IMR-90 (cell line): Measurements from ENCODE around the gene GALNT7. TPM values are rescaled to one million over a fixed set of nuclear protein-coding genes. Genes with fewer than 3 reads are reported as not detected.

ENCODE experiments used
- ATAC-seq: fragments of 200-7000 bp; cut with Tn5 transposase; 2 replicates; pipeline ENCODE4 v1.9.1; 2020; ENCODE audit warnings: low read depth, mild to moderate bottlenecking, moderate library complexity
- BruUV-seq: library from RNA; stranded (reverse); fragments of 400-500 nt; replicated peaks from 2 replicates; lab custom pipeline; 2021; lab: Mats Ljungman, UMichigan
- CTCF ChIA-PET: fragments of 300-600 bp; formaldehyde crosslinking; extraction: SDS; loops from one replicate; lab custom pipeline; 2021; ENCODE audit warnings: antibody characterized with exemption; lab: Yijun Ruan, JAX
- POLR2A ChIA-PET: fragments of 300-600 bp; sonication (Branson Sonifier 250); formaldehyde crosslinking; loops from one replicate; lab custom pipeline; 2022; ENCODE audit warnings: antibody characterized with exemption; ENCODE audit not compliant: unreplicated experiment; lab: Charles Lee
- DNase-seq: peaks from one replicate; pipeline ENCODE4 v3.0.0; 2013
- H2AFZ ChIP-seq: replicated peaks from 2 replicates; pipeline ENCODE3; 2013; ENCODE audit warnings: low read length, mild to moderate bottlenecking; ENCODE audit not compliant: poor library complexity
- H2AK5ac ChIP-seq: 2 replicates; pipeline ENCODE4 v1.6.1; 2013; ENCODE audit warnings: low read depth, low read length, inconsistent platforms
- H2AK9ac ChIP-seq: replicated peaks from 2 replicates; pipeline ENCODE3; 2013; ENCODE audit warnings: mild to moderate bottlenecking, low read depth, low read length, moderate library complexity; ENCODE audit not compliant: poor library complexity
- H2BK120ac ChIP-seq: 2 replicates; pipeline ENCODE4 v1.6.1; 2013; ENCODE audit warnings: low read depth, low read length, inconsistent platforms
- H2BK15ac ChIP-seq: 3 replicates; pipeline ENCODE4 v1.6.1; 2013; ENCODE audit warnings: low read depth, low read length, inconsistent platforms
- H2BK20ac ChIP-seq: 2 replicates; pipeline ENCODE4 v1.6.1; 2013; ENCODE audit warnings: low read depth, mild to moderate bottlenecking, inconsistent platforms, low read length, moderate library complexity
- H2BK5ac ChIP-seq: 2 replicates; pipeline ENCODE4 v1.6.1; 2013; ENCODE audit warnings: mild to moderate bottlenecking, low read depth, low read length, inconsistent platforms; ENCODE audit not compliant: poor library complexity, severe bottlenecking
- H3K14ac ChIP-seq: replicated peaks from 2 replicates; pipeline ENCODE4 v1.6.1; 2013; ENCODE audit warnings: low read depth, low read length, inconsistent platforms
- H3K18ac ChIP-seq: 2 replicates; pipeline ENCODE4 v1.6.1; 2013; ENCODE audit warnings: low read depth, low read length, control low read depth
- H3K23ac ChIP-seq: 2 replicates; pipeline ENCODE4 v1.6.1; 2013; ENCODE audit warnings: low read depth, low read length, inconsistent platforms
- H3K27ac ChIP-seq: 2 replicates; pipeline ENCODE4 v1.5.1; 2013; ENCODE audit warnings: mild to moderate bottlenecking, control low read depth, low read length; ENCODE audit not compliant: insufficient read depth
- H3K27me3 ChIP-seq: 2 replicates; pipeline ENCODE4 v1.6.1; 2013; ENCODE audit warnings: low read length; ENCODE audit not compliant: control insufficient read depth, insufficient read depth
- H3K36me3 ChIP-seq: 2 replicates; pipeline ENCODE4 v1.6.1; 2013; ENCODE audit warnings: low read length, mixed read lengths; ENCODE audit not compliant: control insufficient read depth, insufficient read depth
- H3K4ac ChIP-seq: 2 replicates; pipeline ENCODE4 v1.6.1; 2013; ENCODE audit warnings: low read depth, low read length, inconsistent platforms
- H3K4me1 ChIP-seq: 2 replicates; pipeline ENCODE4 v1.6.1; 2013; ENCODE audit warnings: low read length, mixed read lengths; ENCODE audit not compliant: control insufficient read depth, insufficient read depth
- H3K4me2 ChIP-seq: 2 replicates; pipeline ENCODE4 v1.6.1; 2013; ENCODE audit warnings: low read depth, mild to moderate bottlenecking, control low read depth, low read length, moderate library complexity
- H3K4me3 ChIP-seq: 2 replicates; pipeline ENCODE4 v1.5.1; 2013; ENCODE audit warnings: low read depth, mild to moderate bottlenecking, control low read depth, low read length, moderate library complexity; ENCODE audit not compliant: insufficient read depth
- H3K56ac ChIP-seq: 2 replicates; pipeline ENCODE4 v1.6.1; 2013; ENCODE audit warnings: low read length, inconsistent platforms; ENCODE audit not compliant: insufficient read depth; ENCODE audit errors: extremely low read depth
- H3K79me1 ChIP-seq, 2 experiments: 2 replicates each; pipeline ENCODE4 v1.6.1; 2013; ENCODE audit warnings: low read length in 2 of 2, inconsistent platforms in 1 of 2, low read depth in 1 of 2
- H3K9ac ChIP-seq: 2 replicates; pipeline ENCODE4 v1.6.1; 2013; ENCODE audit warnings: low read depth, low read length, control low read depth
- H3K9me1 ChIP-seq: 2 replicates; pipeline ENCODE4 v1.6.1; 2013; ENCODE audit warnings: low read length, inconsistent platforms; ENCODE audit not compliant: insufficient read depth
- H3K9me3 ChIP-seq: 2 replicates; pipeline ENCODE4 v1.6.1; 2013; ENCODE audit warnings: low read length; ENCODE audit not compliant: control insufficient read depth, insufficient read depth
- H4K20me1 ChIP-seq: 2 replicates; pipeline ENCODE4 v1.6.1; 2013; ENCODE audit warnings: low read length, inconsistent platforms; ENCODE audit not compliant: insufficient read depth
- H4K5ac ChIP-seq: 2 replicates; pipeline ENCODE4 v1.6.1; 2013; ENCODE audit warnings: mild to moderate bottlenecking, low read depth, low read length, control low read depth
- H4K8ac ChIP-seq, 2 experiments: 2 replicates each; pipeline ENCODE4 v1.6.1; 2013; ENCODE audit warnings: low read depth in 2 of 2, low read length in 2 of 2, control low read depth in 1 of 2, inconsistent platforms in 1 of 2
- H4K91ac ChIP-seq: 2 replicates; pipeline ENCODE4 v1.6.1; 2013; ENCODE audit warnings: low read depth, low read length, inconsistent platforms; ENCODE audit not compliant: insufficient read depth
- BHLHE40 ChIP-seq: fragments of 150-350 bp; IDR thresholded peaks from 2 replicates; pipeline ENCODE4 v1.6.1; 2016; ENCODE audit warnings: mild to moderate bottlenecking, low read depth, low read length
- CEBPB ChIP-seq: IDR thresholded peaks from 2 replicates; pipeline ENCODE4 v1.6.1; 2012; ENCODE audit warnings: low read depth, low read length, improper control_type of control experiment
- CHD1 ChIP-seq: IDR thresholded peaks from 2 replicates; pipeline ENCODE4 v1.6.1; 2012; ENCODE audit warnings: low read depth, low read length, improper control_type of control experiment
- CTCF ChIP-seq: conservative IDR thresholded peaks from 2 replicates; pipeline ENCODE4 v1.5.1; 2012; ENCODE audit warnings: mild to moderate bottlenecking, low read depth, low read length, improper control_type of control experiment
- ELK1 ChIP-seq: fragments of 150-350 bp; IDR thresholded peaks from 2 replicates; pipeline ENCODE4 v1.6.1; 2016; ENCODE audit warnings: low read depth, mild to moderate bottlenecking, low read length, moderate library complexity, borderline replicate concordance
- FOS ChIP-seq: fragments of 150-350 bp; IDR thresholded peaks from 2 replicates; pipeline ENCODE4 v1.6.1; 2016; ENCODE audit warnings: low read depth, low read length
- MAFK ChIP-seq: IDR thresholded peaks from 2 replicates; pipeline ENCODE4 v1.6.1; 2012; ENCODE audit warnings: low read depth, low read length, improper control_type of control experiment
- MAZ ChIP-seq: IDR thresholded peaks from 2 replicates; pipeline ENCODE4 v1.6.1; 2012; ENCODE audit warnings: low read depth, mild to moderate bottlenecking, low read length, improper control_type of control experiment, moderate library complexity, borderline replicate concordance
- MXI1 ChIP-seq: IDR thresholded peaks from 2 replicates; pipeline ENCODE4 v1.6.1; 2012; ENCODE audit warnings: low read depth, mild to moderate bottlenecking, low read length, moderate library complexity, borderline replicate concordance
- NFE2L2 ChIP-seq: fragments of 150-350 bp; IDR thresholded peaks from 2 replicates; pipeline ENCODE4 v1.6.1; 2016; ENCODE audit warnings: low read depth, mild to moderate bottlenecking, low read length
- POLR2A ChIP-seq: IDR thresholded peaks from 2 replicates; pipeline ENCODE4 v1.6.1; 2012; ENCODE audit warnings: mild to moderate bottlenecking, low read depth, low read length
- RAD21 ChIP-seq: IDR thresholded peaks from 2 replicates; pipeline ENCODE4 v1.6.1; 2012; ENCODE audit warnings: low read length, improper control_type of control experiment
- RCOR1 ChIP-seq: IDR thresholded peaks from 2 replicates; pipeline ENCODE4 v1.6.1; 2012; ENCODE audit warnings: mild to moderate bottlenecking, low read length, improper control_type of control experiment; ENCODE audit not compliant: insufficient replicate concordance
- RFX5 ChIP-seq: IDR thresholded peaks from 2 replicates; pipeline ENCODE4 v1.8.0; 2012; ENCODE audit warnings: low read depth, mild to moderate bottlenecking, low read length, moderate library complexity
- SMC3 ChIP-seq: fragments of 150-350 bp; IDR thresholded peaks from 2 replicates; pipeline ENCODE4 v1.6.1; 2016; ENCODE audit warnings: low read depth, mild to moderate bottlenecking, antibody characterized with exemption, low read length, moderate library complexity
- USF2 ChIP-seq: fragments of 150-350 bp; IDR thresholded peaks from 2 replicates; pipeline ENCODE4 v1.6.1; 2017; ENCODE audit warnings: mild to moderate bottlenecking, antibody characterized with exemption, low read length, low read depth
- WGBS, 2 experiments: methylation state at CpG; one replicate each; pipeline versions ENCODE4 v1.1.5 to v1.1.7; 2013; ENCODE audit warnings: missing lambda C conversion rate in 2 of 2; ENCODE audit not compliant: insufficient read length in 1 of 2; ENCODE audit errors: extremely low coverage in 2 of 2; 5-methylcytosine and 5-hydroxymethylcytosine counted together
- dilution Hi-C: fragments of 300-500 bp; cut with HindIII; formaldehyde crosslinking; loops from one replicate; pipeline ENCODE4 v1.14.3; 2018; ENCODE audit warnings: low sequenced_read_pairs; ENCODE audit not compliant: unreplicated experiment
- in situ Hi-C: fragments of 300-500 bp; cut with MboI; formaldehyde crosslinking; loops from 3 replicates; pipeline ENCODE4 v1.14.3; 2019; ENCODE audit warnings: low sequenced_read_pairs, inconsistent platforms, mixed read lengths
- intact Hi-C: fragments of 100-400 bp; cut with micrococcal nuclease; formaldehyde crosslinking; loops from 2 replicates; pipeline ENCODE4 v1.10.0; 2022
- polyA plus RNA-seq, 3 experiments: library from polyadenylated mRNA; depleted of rRNA; stranded (reverse); fragments of >200 nt; gene quantifications; 2 replicates each; pipeline ENCODE4 v1.2.3, GENCODE V29; 2012; ENCODE audit warnings: low replicate concordance in 1 of 3
- total RNA-seq: library from RNA; depleted of rRNA; stranded (reverse); fragments of >200 nt; gene quantifications from 2 replicates; pipeline ENCODE4 v1.2.3, GENCODE V29; 2012

Gene GALNT7
- total and polyA plus RNA-seq, 2 of the 4 experiments (the other 2 are of a cell fraction): 19.1 to 31.2 TPM

- no peaks in the 10 kb centered on the region for H3K36me3 ChIP-seq
- H3K4ac ChIP-seq: no peak overlapping the region
- no peak overlapping the region for H3K14ac ChIP-seq
- no peak overlapping the region for H3K18ac ChIP-seq
- no peak for ATAC-seq
- no peak overlapping the region for H2BK15ac ChIP-seq
- DNase-seq: no peak
- no peak for TF ChIP-seq CEBPB
- TF ChIP-seq MAFK: no peak
- TF ChIP-seq NFE2L2: no peak
- no peak for TF ChIP-seq RAD21
- no peak for TF ChIP-seq MXI1
- no peak for TF ChIP-seq MAZ
- no peak for TF ChIP-seq RCOR1
- TF ChIP-seq BHLHE40: no peak
- TF ChIP-seq SMC3: no peak
- TF ChIP-seq POLR2A: no peak
- no peak for TF ChIP-seq CTCF
- TF ChIP-seq CHD1: no peak
- no peak for TF ChIP-seq RFX5
- TF ChIP-seq FOS: no peak
- TF ChIP-seq USF2: no peak
- no peak for TF ChIP-seq ELK1
- no peak overlapping the region for H2BK5ac ChIP-seq
- peaks cover 4% of the 10 kb centered on the region; the same call in 1 of the 2 replicates for H3K4me1 ChIP-seq
- dilution Hi-C loops: no loop called here
- H2BK20ac ChIP-seq: no peak overlapping the region
- no CpG with 5 or more reads among the region's 2 CpGs for WGBS, 2 experiments
- no peak overlapping the region for H2AK5ac ChIP-seq
- H3K9ac ChIP-seq: no peak overlapping the region
- in situ Hi-C loops: no loop called here
- no peak overlapping the region for H3K4me2 ChIP-seq
- no TSS peak for BruUV-seq
- no peaks in the 10 kb centered on the region for H3K27me3 ChIP-seq
- H3K23ac ChIP-seq: no peak overlapping the region
- no peaks in the 10 kb centered on the region for H3K9me3 ChIP-seq
- H2AK9ac ChIP-seq: no peak overlapping the region
- no peaks in the 10 kb centered on the region for H3K79me1 ChIP-seq
- POLR2A ChIA-PET: no interaction called here
- H3K56ac ChIP-seq: no peak overlapping the region
- CTCF ChIA-PET: interaction anchor here (1.1 to 1.4 kb wide), 2 partner anchors 40 to 96 kb away, joined by 3 to 5 read pairs; no protein-coding TSS in a partner anchor
- H4K8ac ChIP-seq: no peak overlapping the region
- intact Hi-C loops: no loop called here
- peaks cover 3% of the 10 kb centered on the region for H3K9me1 ChIP-seq
- no peak overlapping the region for H4K91ac ChIP-seq
- no peak overlapping the region for H2AFZ ChIP-seq
- no peak overlapping the region for H3K27ac ChIP-seq
- no peak overlapping the region for H3K4me3 ChIP-seq
- H4K20me1 ChIP-seq: no peaks in the 10 kb centered on the region
- H4K5ac ChIP-seq: no peak overlapping the region
- H2BK120ac ChIP-seq: no peak overlapping the region
Observed at GRCh38 chr4:173160871-173161270, 7.7 kb upstream of the GALNT7 start.
